Adrenal gland (tissue), 12 donors: ENCODE measurements around the gene RASL10A. TPM values are rescaled to one million over a fixed set of nuclear protein-coding genes. Genes with fewer than 3 reads are reported as not detected.

Experiments
- microRNA-seq, 3 donors: library from miRNA; unstranded; fragments of <30 nt; microRNA quantifications; one replicate each; pipeline ENCODE4, GENCODE V29; 2017 to 2020
- polyA plus RNA-seq, 3 donors: library from polyadenylated mRNA; stranded (reverse); fragments of 200-250 nt in 2 of 3; fragments of 350-450 nt in 1 of 3; fragmentation: Illumina TruSeq in 1 of 3; extraction: RNeasy Lipid Tissue Mini Kit (QIAGEN cat#74804) in 1 of 3; gene quantifications; one replicate each; pipeline ENCODE4 v1.2.3, GENCODE V29; 2013 to 2014
- small RNA-seq, 2 donors: library from RNA; depleted of rRNA; stranded (forward); fragments of <200 nt; gene quantifications; one replicate each; pipeline ENCODE3, GENCODE V24; 2016
- total RNA-seq, 9 donors: library from RNA; depleted of rRNA in 4 of 9; stranded (reverse); fragments of >200 nt in 4 of 9; fragments of 120-200 nt in 1 of 9; fragmentation: NEBNext Ultra II Directional in 1 of 9; extraction: Animal tissue kit (Norgen Biotek cat#: 25700) in 1 of 9; gene quantifications; one replicate each; pipeline versions ENCODE4 v1.1.0 to v1.2.4, GENCODE V29; 2013 to 2023
- donor health status: healthy with polysubstance abuse.
- donor health status: Bipolar disorder and iron deficiency.
- donor health status: DM: yes; HTN: yes; CAD: no.
- donor health status: DM: no; HTN: no; CAD: no.
- donor health status: DM: no; HTN: no; CAD: no.
- donor health status: DM: yes; HTN: yes; CAD: no.

RASL10A gene
- total and polyA plus RNA-seq, 12 donors: 0.33 to 14.4 (median 1.8) TPM

Small RNA genes lying within 50 kb of the gene (microRNA-seq; reads per million reads assigned to microRNA genes)
- gene MIR3653: 24.2 to 31.3 (median 27.5) reads per million in 3 donors

Small RNA genes lying within 50 kb of the gene (small RNA-seq; reads per million reads assigned to genes)
- 0 reads per million in 2 donors for gene MIR3653

Other genes with a start within 250 kb of the RASL10A start
- gene KREMEN1, start 242.7 kb downstream of the RASL10A start, total RNA-seq: 10 to 100 TPM in 8 of 9 donors, 1 to 10 TPM in 1; 4.3 to 58.7 (median 40.3) TPM
- 10 to 100 TPM in 2 of 3 donors, 1 to 10 TPM in 1; 9.3 to 20.2 (median 19.9) TPM for gene KREMEN1, start 242.7 kb downstream of the RASL10A start, polyA plus RNA-seq
- 10 to 100 TPM; 12.7 to 70.9 (median 42.8) TPM for gene EMID1, start 109.8 kb downstream of the RASL10A start, total RNA-seq
- 10 to 100 TPM in 2 of 3 donors, 1 to 10 TPM in 1; 2.5 to 36.9 (median 35.2) TPM for gene EMID1, start 109.8 kb downstream of the RASL10A start, polyA plus RNA-seq
- 100 to 1,000 TPM in 1 of 9 donors, 10 to 100 TPM in 8; 27.4 to 103 (median 42.4) TPM for gene RHBDD3, start 47.7 kb downstream of the RASL10A start, total RNA-seq
- 10 to 100 TPM; 12.2 to 76.3 (median 48.2) TPM for gene RHBDD3, start 47.7 kb downstream of the RASL10A start, polyA plus RNA-seq
- 100 to 1,000 TPM; 152 to 302 (median 193) TPM for gene EWSR1, start 47.4 kb downstream of the RASL10A start, total RNA-seq
- 100 to 1,000 TPM; 269 to 351 (median 278) TPM for gene EWSR1, start 47.4 kb downstream of the RASL10A start, polyA plus RNA-seq
- 10 to 100 TPM in 8 of 9 donors, 1 to 10 TPM in 1; 5.3 to 87.3 (median 55.0) TPM for gene GAS2L1, start 9.0 kb downstream of the RASL10A start, total RNA-seq
- 10 to 100 TPM in 2 of 3 donors, 1 to 10 TPM in 1; 3.6 to 42.1 (median 33.1) TPM for gene GAS2L1, start 9.0 kb downstream of the RASL10A start, polyA plus RNA-seq
- 100 to 1,000 TPM in 8 of 9 donors, 10 to 100 TPM in 1; 59.5 to 190 (median 121) TPM for gene AP1B1, start 72.9 kb upstream of the RASL10A start, total RNA-seq
- gene AP1B1, start 72.9 kb upstream of the RASL10A start, polyA plus RNA-seq: 10 to 100 TPM; 47.6 to 69.5 (median 55.8) TPM
- not detected for gene RFPL1, start 122.9 kb upstream of the RASL10A start, total RNA-seq
- not detected for gene RFPL1, start 122.9 kb upstream of the RASL10A start, polyA plus RNA-seq
- gene NEFH, start 164.5 kb upstream of the RASL10A start, total RNA-seq: 10 to 100 TPM in 8 of 9 donors, 1 to 10 TPM in 1; 6.8 to 35.6 (median 21.7) TPM
- 10 to 100 TPM; 11.9 to 81.1 (median 19.5) TPM for gene NEFH, start 164.5 kb upstream of the RASL10A start, polyA plus RNA-seq
- gene THOC5, start 238.1 kb upstream of the RASL10A start, total RNA-seq: 10 to 100 TPM; 13.2 to 38.4 (median 28.0) TPM
- 10 to 100 TPM; 23.7 to 42.4 (median 24.2) TPM for gene THOC5, start 238.1 kb upstream of the RASL10A start, polyA plus RNA-seq